Activated CD4-positive, alpha-beta T cell treated with anti-CD3 and anti-CD28 coated beads, Interleukin-2, amount 50 U/mL, for 1 hour (primary cell): Measurements from ENCODE around the gene SLC22A1.

Experiments used
- DNase-seq: peaks from one replicate; pipeline ENCODE4 v3.0.0-alpha.2; 2020

Gene SLC22A1

DNA sequence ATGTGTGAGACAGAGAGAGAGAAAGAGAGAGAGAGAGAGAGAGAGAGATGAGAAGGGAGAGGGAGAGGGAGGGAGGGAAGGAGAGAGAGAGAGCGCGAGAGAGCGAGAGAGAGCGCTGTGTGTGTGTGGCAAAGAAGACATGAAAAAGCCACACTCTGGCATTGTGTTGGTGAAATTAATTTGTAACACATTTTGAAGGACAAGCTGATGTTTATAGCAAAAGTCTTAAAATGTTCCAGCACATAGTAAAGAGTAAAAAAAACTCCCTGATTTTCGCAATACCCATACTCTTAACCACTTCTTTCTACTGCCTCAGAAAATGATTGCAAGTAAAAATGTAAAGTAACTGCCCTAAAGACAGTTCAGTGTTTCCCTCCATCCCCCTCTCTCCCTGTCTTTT, 56.7 kb downstream of the SLC22A1 start:
- DNase-seq, result no peak

GRCh38 chr6:160180706-160181105, 59.1 kb downstream of the SLC22A1 start:
- no peak for DNase-seq

DNA sequence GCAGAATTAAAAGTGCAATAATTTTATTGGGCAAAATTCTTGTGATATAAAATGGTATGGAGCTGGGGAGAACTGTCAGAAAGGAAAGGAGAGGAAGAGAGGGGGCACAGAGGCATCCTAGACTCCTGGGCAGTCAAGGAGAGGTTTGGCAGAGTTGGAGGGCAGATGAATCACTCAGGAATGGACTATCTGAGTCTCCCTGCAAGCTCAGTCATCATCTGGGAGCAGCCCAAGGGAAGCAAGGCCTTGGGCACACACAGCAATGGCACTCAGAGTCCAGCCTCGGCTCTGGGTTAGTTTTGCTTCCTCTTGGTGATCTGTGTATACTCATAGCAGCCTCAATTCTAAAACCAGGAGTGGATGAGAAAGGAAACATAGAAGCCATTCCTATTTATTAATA, 67.2 kb downstream of the SLC22A1 start:
- no peak for DNase-seq

- no peak for DNase-seq
Measured at GRCh38 chr6:160190081-160190480, 68.5 kb downstream of the SLC22A1 start.

DNA sequence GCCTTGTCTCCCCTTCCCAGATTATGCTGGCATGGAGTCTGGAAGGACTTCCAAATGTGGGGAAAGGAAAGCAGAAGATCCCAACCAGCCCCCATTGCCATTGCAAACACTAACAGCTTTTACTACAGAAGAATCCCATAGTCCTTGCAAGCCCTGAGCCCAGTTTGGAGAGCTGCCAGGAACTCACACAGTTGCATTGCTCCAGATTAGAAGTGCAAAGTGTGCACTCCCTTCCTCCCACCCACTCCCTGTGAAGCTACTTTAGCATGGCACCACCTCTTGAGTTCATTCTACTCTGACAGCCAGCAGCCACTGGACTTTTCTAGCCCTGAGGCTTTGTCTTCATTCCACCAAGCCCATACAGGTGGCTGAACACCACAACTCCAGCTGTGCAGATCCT, 69.4 kb downstream of the SLC22A1 start:
- no peak for DNase-seq

- DNase-seq, result no peak
Measured at GRCh38 chr6:160192840-160193239, 71.2 kb downstream of the SLC22A1 start.

DNA sequence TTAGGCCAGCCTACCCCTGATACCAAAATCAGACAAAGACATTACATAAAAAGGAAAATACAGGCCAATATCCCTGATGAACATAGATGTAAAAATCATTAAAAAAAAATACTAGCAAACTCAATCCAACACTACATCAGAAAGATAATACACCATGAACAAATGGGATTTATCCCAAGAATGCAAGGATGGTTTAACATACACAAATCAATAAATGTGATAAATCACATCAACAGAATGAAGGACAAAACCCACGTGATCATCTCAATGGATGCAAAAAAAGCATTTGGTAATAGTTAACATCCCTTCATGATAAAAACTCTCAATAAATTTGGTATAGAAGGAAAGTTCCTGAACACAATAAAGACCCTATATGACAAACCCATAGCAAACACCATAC, 73.2 kb downstream of the SLC22A1 start:
- no peak for DNase-seq

DNA sequence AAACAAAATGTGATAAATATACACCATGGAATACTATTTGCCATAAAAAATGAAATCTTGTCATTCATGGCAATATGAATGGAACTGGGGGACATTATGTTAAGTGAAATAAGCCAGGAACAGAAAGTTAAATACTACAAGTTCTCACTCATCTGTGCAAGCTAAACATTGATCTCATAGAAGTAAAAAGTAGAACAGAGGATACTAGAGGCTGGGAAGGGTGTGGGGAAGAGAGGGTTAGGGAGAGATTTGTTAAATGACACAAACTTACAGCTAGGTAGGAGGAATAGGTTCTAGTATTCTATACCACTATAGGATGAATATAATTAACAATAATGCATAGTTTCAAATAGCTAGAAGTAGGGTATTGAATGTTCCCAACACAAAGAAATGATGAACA, 76.0 kb downstream of the SLC22A1 start:
- DNase-seq, result no peak

DNA sequence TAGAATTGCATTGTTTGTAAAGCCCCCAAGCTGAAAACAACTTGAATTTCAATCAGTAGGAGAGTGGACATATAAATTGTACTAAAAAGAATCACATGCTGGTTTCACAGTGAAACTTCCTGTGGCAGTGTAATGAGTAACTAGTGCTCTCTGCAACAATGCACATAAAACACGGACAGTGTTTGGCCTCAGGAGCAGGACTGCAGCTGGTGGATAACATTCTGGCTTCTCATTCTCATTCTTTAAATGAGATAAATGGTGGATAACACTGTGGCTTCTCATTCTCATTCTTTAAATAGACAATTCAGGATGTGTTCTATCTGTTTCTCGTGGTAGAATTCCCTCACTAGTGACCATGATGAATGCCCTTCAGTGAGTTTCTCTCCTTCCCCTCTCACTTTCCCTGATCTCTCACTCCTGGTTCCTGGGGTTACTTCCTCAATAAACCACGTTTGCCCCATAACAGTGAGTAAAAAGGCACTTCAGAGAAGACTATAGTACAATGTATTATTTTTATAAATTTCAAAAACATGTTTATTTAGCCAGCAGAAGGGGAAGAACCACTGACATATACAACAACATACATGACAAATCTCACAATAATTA, 77.1 kb downstream of the SLC22A1 start:
- DNase-seq, result no peak

DNA sequence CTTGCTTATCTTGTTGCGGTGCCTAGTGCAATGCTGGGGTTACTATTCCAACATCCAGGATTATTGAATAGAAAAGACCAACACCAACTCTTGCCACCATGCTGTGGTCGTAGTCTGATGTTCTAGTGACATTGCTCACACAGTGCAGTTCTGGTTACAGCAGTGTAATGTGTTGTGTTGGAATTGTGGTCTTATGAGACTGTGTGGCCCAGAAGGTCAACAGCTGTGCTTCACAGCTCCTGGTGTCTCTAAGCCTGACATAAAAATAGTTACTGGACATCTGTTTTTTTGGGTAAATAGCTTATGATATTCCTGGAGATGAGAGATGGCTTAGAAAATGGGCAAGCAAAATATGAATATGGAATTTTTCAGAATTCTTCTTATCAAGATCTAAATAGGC, 79.4 kb downstream of the SLC22A1 start:
- DNase-seq, result no peak

- DNase-seq, result no peak
Measured at GRCh38 chr6:160202411-160202810, 80.8 kb downstream of the SLC22A1 start.

DNA sequence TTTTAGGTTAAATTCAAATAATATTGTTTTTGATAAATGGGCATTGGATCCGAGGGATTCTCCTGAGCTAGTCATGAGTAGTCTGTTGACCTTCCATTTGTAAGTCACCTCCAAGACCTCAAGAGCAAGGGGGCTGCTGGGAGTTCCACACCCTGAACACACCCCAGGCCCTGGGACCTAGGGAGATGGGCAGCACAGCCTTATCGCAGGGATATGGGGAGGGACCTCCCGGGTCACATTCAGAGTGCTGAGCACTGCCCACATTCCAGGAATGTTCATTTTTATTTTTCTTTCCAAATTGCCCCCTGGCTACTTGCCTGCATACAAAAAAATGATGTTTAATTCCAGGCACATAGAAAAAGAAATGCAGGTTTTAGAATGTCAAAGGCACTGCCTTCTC, 81.5 kb downstream of the SLC22A1 start:
- no peak for DNase-seq

DNA sequence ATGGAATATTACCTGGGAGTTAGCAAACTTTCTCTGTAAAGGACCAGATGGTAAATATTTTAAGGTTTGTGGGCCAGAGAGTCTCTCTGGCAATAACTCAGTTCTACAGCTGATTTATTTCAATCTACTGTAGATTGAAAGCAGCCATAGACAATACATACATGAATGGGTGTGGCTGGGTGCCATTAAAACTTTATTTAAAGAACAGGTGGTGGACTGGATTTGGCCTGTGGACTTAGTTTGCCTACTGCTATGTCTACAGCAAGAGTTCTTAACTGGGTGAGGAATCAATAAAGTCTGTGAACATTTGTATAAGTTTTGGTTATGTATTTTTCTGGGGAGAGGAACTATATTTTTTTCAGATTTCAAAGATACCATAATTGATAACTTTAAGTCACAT, 81.9 kb downstream of the SLC22A1 start:
- no peak for DNase-seq

GRCh38 chr6:160203953-160204352, 82.3 kb downstream of the SLC22A1 start:
- DNase-seq, result no peak

GRCh38 chr6:160204710-160205109, 83.1 kb downstream of the SLC22A1 start:
- DNase-seq, result no peak

- no peak for DNase-seq
Measured at GRCh38 chr6:160207618-160208017, 86.0 kb downstream of the SLC22A1 start.
